GM18507 (cell line): ENCODE results near the gene MTHFR.
A peak's percentile ranks its signal among the peaks of the same experiment; 100 is the strongest.
"Not testable (repeated sequence)": the region's sequence is repeated elsewhere in the genome, so short reads cannot be mapped to it uniquely, and the experiment has no call there.

ENCODE experiments used
- DNase-seq: peaks from one replicate; pipeline ENCODE4 v3.0.0; 2011; ENCODE audit warnings: low read depth; ENCODE audit not compliant: insufficient read length; ENCODE audit errors: extremely low spot score
- FAIRE-seq: peaks from 2 replicates; lab custom pipeline; 2011; peaks lifted over from hg19 to GRCh38; lab: Jason Lieb, UNC

Gene MTHFR

DNA sequence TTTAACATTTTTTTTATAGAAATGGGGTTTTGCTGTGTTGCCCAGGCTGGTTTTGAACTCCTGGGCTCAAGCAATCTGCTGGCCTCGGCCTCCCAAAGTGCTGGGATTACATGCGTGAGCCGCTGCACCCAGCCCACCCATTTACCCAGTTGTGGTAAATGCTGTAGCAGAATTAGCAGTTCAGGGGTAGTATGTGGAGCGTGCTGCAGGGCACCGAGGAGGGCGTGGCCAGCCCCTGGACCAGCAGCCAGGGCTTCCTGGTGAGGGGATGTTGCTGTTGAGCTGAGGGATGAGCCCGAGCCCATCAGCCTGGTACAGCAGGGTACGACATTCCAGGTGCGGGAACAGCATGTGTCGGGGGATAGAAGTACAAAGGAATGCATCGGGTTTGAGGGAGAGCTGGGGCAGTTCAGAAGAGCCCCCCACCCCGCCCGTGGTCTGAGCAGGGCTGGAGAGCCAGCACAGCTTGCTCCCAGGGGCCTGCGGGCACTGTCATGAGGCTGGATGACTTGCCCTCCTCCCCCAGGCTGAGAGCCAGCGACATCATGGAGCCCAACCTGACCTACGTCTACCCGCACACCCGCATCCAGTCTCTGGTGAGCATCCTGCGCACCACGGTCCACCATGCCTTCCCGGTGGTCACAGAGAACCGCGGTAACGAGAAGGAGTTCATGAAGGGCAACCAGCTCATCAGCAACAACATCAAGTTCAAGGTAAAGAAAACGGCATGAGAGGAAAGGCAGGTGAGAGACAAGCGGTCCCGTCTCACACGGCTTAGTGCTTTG lies 29.9 kb upstream of the MTHFR start:
- DNase-seq = no peak
- no peak for FAIRE-seq

DNA sequence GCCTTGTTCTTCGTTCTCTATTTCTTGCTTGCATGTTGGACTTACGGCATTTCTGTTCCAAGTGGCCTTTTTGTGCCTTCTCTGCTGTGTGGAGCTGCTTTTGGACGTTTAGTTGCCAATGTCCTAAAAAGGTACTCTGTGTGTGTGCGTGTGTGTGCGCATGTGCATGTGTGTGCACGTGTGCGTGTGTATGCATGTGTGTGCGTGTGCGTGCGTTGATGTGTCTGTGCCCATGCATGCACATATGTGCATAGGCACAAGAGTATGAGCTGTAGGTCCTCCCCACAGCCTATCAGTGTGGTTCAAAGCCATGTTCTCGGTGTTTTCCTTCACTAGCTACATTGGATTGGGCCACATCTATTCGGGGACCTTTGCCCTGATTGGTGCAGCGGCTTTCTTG lies 28.1 kb upstream of the MTHFR start:
- no peak for FAIRE-seq
- no peak for DNase-seq

DNA sequence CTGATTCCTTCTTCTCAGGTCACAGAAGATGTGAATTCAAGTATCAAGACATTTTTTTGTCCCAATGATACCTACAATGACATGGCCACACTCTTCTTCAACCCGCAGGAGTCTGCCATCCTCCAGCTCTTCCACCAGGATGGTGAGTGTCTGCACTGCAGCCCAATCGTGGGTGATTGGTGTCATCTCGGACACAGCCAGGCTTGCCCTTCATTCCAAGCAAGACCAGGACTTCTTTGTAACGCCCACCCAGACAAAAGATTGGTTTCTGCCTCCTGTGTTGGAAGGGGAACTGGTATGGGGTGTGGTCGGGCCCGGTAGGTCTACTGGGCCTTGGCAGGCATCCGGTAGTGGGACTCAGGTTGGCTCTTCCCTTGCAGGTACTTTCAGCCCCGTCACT lies 27.7 kb upstream of the MTHFR start:
- no peak for DNase-seq
- no peak for FAIRE-seq

DNA sequence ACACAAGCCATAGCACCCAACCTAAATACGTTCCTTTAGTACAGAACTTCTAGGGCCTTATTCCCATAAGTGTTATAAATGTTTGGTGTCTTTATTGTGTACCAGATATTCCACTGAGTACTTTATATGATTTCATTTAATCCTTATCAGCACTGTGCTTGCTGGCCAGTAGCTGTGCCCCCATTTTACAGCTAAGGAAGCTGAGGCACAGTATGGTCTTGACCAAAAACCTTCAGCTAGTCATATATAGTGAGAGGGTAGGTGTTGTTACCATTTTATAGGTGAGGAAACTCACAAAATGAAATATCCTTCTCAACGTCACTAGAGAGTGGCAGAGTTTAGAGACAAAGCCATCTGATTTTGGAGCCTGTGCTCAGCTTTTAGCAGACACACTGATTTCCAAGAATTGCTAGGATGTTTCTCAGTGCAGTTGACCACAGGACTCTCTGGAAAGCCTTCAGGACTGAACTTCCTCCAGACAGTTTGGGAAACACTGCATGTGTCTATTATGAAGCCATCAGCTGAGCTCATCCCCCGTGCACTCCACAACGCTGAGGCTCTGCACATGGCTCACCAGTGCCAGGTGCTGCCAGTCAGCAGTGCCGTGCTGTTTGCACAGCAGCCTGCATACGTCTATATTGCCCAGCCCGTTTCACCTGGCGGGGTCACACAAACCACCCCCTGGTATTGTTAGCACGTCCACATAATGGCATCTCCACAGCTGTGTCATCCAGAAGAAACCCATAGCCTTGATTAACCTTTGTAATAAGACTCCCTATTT lies 26.4 kb upstream of the MTHFR start:
- DNase-seq = no peak
- no peak for FAIRE-seq

DNA sequence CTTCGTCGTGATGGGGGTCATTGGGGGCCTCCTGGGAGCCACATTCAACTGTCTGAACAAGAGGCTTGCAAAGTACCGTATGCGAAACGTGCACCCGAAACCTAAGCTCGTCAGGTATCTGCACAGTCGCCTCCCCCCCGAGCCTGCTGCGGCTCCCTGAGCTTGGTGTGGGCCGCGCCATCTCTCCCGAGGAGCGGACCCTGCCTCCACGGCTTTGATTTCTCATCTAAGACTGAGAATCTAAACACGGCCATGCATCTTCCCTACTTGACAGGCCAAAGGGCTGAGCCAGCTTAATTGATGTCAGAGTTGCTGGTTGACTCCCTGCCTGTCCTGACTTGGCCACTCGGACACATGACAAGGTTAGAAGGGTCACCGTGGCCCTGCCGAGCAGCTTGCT lies 22.7 kb upstream of the MTHFR start:
- DNase-seq (no peak), FAIRE-seq (no peak)

DNA sequence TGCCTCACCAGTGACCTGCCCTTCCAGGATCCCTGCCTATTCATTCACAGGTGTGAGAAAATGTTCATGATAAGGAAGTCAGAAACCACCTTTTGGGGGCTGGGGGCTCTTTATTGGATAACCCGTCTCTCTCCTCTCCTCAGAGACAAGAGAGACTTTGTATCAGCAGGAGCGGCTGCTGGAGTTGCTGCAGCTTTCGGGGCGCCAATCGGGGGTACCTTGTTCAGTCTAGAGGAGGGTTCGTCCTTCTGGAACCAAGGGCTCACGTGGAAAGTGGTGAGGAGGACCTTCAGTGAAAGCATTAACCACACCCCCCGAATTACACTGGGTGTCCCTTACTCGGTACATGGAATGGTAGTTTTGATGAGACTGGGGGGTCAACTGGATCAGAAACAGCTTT lies 21.2 kb upstream of the MTHFR start:
- FAIRE-seq (no peak), DNase-seq (no peak)

DNA sequence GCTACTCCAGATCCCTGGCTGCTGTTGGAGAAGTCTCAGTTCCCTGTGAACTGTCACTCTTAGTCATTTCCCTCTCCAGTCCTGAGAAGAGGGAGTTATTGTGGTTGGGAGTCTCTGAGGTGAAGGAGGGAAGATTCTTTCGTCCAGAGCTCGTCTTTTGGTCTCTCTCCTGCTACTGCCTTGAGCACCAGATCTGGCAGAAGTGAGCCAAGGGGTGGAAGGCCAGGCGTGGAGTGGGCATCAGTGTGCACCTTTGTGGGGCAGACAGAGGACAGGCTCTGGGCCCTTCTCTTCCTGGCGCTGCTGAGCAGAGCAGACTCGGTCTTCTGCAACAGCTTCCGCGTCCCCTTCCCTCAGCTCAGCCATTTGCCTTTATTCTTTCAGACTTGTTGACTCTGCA lies 19.4 kb upstream of the MTHFR start:
- no peak for FAIRE-seq
- no peak for DNase-seq

DNA sequence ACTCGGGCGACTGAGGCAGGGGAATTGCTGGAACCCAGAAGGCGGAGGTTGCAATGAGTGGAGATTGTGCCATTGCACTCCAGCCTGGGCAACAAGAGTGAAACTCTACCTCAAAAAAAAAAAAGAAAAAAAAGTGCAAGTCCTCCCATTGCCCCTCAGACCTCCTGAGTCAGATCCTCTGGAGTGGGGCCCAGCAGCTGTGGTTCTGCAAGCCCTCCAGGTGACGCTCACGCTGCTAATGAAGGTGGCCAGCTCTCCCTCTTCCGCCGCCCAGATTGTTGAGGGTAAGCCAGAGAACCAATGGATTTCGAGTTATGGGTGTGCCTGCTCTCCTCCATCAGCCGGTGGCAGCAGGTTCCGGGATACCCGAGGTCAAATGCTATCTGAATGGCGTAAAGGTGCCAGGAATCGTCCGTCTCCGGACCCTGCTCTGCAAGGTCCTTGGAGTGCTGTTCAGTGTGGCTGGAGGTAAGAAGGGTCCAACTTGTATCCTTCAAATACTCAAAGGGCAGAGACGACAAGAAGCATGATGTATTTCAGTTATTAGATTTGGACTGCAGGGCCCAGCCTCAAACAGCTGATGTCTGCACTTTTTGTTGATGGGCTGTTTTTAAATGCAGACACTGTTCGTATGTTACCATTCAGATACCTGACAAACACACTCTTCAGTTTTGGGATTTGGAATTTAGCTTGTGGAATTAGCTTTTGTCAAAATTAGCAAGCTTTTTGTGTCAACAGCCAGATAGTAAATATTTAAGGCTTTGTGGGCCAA lies 17.8 kb upstream of the MTHFR start:
- no peak for DNase-seq

DNA sequence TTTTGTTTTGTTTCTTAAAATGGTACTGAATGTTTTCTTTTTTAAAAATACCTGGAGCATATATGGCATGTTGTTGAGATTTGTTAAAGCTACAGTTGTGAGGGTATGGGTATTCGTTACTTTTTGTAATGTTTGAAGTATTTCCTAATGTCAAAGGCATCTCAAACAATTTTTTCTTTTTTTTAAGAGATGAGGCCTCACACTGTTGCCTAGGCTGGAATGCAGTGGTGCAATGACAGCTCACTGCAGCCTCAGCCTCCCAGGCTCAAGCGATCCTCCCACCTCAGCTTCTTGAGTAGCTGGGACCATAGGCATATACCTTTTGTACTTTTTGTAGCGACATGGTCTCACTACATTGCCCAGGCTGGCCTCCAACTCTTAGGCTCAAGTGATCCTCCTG lies 16.3 kb upstream of the MTHFR start:
- FAIRE-seq = no peak

More for the DNA sequence above, 17.8 kb upstream of the MTHFR start:
- FAIRE-seq = no peak

DNA sequence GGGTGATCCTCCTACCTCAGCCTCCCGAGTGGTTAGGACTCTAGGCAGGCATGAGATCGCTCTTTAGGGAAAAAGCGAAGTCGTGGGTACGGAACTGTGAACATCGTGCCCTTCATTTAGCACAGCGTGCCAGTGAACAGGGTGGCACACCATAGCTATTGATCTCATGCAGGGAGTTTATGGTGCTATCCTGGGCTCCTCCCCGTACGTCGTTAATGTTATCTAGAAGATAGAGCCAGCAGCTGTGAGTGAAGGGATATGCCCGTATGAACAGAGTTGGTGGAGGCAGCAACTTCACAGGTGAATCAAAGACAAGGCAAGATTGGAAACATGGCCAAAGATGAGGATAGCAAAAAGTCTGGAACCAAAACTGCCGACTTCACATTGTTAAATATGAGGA lies 11.4 kb upstream of the MTHFR start:
- no peak for FAIRE-seq

More for the DNA sequence above, 16.3 kb upstream of the MTHFR start:
- no peak for DNase-seq

DNA sequence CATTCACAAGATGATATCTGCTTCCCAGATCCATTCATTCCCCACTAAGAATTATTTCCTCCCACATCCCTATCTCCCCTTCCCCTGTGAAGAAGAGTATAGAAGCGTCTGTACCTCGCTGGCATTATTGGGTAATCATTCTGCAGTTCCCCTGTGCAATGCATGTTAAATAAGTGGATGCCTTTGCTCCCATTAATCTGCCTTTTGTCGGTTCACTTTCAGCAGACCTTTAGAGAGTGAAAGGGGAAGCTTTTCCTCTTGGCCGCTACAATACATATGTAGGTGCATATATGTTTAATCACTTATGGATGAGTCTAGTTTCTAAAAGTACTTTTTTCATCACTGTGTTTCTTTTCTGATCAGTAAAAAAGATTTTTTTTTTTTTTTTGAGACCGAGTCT lies 7.3 kb upstream of the MTHFR start:
- FAIRE-seq (no peak), DNase-seq (no peak)

More for the DNA sequence above, 11.4 kb upstream of the MTHFR start:
- DNase-seq = no peak

DNA sequence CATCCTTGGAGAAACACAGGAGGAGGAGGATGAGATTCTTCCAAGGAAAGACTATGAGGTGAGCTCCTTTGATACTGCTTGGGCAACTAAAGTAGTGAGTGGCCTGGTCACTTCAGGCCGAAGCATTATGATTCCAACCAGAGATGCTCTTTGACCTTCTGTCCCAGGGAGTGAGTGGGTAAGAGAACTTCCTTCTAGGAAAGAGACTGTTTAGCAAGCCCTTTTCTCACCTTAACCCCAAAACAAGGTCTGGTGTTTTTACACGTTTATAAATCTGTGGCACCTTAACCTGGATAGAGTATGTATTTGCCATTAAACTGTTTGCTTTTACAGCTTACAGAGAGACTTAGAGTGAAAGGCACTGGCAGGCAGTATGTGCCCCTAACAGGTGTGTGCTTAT lies 1.4 kb upstream of the MTHFR start:
- DNase-seq = no peak
- no peak for FAIRE-seq

DNA sequence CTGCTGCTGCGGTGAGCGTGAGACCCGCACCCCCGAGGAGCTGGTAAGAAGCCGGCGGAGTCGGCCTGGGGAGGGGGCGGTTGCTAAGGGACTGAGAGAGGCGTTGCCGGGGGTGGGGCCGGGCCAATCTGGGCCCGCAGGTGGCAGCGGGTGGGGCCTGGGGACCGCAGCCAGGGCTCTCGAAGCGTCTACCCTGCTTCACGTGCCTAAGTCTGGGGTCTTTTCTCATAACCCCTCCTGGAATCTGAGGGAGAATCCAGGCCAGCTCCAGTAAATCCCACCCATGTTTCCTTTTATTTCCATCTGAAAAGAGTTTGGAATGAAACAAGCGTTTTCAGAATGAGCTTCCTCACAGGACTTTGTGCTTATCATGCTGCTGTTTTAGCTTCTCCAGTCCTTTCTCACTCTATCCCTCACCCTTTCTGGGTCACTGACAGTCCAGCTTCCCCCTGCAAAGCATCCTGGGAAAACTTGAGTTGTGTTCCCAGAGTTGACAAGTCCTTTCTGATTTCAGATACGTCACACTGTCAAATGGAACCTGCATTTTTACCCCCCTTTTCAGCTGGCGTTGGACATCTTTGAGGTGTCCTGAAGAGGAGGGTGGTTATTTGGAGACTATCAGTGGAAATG lies 658 bp upstream of the MTHFR start:
- FAIRE-seq (peak; percentile 47), DNase-seq (peak; percentile 57)

DNA sequence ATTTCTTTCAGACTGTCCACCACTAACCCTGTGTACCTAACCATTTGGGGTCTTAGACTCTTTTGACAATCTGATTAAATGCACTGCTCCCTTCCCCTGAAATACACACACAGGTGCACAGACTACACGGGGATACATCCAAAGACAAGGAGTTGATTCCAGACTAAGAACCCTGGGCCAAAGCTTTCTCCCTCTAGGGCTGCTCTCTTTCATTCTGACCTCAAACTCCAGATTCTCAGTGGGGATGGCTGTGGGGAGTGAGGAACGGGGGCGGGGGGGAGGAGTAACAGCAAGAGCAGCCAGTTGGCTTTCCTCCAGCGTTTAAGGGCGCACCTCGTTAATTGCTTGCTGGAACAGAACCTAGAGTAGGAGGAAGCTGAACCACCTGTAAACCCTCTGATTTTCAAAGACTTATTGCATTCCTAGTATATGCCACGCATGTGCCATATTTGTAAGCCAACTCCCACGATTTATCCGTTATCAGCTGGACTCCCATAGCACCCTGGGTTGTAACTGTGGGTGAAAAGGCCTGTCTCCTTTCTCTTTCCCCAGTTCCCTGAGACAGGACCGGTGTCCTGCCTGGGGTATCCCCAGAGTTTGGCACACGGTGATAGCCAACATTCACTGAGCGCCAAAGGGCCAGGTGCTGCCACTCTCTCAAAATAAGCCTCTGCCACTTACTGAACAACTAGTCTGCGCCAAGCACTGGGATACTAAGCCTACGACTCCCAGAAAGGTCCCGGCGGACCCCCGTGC lies 920 bp downstream of the MTHFR start:
- FAIRE-seq = peak; percentile 15
- DNase-seq = no peak

DNA sequence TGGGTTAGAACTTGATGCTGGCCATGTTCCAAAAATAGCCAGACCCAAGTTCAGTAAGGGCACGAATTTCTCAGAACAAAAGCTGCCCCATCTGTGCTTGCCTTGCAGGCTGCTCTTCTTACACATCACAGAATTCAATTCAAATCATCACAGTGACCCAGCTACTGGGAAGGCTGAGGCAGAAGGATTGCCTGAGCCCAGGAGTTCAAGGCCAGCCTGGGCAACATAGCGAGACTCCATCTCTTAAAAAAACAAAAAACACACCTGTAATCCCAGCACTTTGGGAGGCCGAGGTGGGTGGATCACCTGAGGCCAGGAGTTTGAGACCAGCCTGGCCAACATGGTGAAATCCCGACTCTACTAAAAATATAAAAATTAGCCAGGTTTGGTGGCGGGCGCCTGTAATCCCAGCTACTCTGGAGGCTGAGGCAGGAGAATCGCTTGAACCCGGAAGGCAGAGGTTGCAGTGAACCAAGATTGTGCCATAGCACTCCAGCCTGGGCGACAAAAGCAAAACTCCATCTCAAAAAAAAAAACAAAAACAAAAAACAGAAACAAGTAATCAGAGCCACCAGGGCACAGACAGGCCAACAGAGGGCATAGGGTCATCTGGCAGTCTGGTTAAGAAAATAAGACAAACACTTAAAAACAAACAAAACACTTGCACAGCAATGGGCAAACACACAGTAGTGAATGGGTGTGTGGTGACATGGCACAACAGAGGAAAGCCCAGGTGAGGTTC lies 1.7 kb downstream of the MTHFR start:
- DNase-seq, FAIRE-seq: not testable (repeated sequence)

DNA sequence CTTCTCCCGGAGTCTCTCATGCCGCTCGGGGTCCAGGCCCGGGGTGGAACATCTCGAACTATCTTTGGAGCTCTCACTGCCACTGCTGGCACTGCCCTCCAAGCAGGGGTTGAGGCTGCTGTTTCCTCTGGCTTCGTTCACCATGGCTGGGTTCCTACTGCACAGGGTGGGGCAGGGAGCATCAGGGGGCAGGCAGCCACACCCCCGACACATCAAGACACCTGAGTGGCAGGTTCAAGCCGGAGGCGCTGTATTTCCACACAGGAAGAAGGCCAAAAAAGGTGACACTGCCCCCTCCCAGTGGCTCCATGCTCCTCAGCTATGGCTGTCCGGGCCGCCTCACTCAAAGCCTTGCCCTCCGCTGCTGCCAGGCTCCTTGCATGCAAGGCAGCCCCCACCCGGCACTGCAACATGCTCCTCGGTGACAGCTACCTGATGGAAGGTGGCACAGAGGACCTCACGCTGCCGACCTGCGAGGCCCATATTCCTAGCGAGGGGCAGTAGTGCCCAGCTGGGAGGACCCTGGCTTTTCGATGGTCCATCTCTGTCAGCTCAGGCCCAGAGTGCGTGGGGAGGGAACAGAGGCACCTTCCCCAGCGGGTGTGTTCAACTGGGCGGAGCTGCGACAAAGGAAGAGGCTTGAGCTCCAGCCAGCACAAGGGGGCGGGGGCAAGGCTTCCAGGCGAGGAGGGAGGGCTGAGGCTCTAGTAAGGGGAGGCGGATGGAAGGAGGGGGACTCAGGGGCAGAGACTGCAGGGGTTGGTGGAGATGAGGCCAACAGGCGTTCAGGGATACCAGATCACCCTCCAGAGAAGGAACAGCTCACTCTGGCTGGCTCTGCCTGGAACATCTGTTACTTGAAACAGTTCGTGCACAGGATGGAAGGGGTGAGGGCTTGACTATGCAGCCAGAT lies 2.5 kb downstream of the MTHFR start:
- peak; percentile 85 for FAIRE-seq
- DNase-seq = peak; percentile 55

DNA sequence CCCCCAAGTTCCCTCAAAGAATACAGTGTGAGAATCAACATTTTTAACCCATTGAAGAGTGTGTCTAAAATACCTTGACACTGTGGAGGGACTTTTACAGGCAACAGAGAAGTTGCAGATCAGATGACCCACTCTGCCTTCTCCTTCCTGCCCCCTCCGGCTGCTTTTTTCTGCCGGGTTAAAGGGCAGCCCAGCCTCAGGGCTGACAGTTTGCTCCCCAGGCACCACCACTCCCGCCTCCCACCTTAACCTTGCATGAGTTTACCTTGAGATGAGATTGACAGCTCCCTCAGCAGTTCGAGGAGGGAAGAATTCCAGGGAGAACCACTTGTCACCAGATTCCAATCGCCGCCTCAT lies 3.2 kb downstream of the MTHFR start:
- no peak for FAIRE-seq
- DNase-seq = no peak
